GM18873 (cell line): ENCODE data around the gene TBC1D23.
"Not testable (repeated sequence)": the region's sequence is repeated elsewhere in the genome, so short reads cannot be mapped to it uniquely, and the experiment has no call there.

Experiments used
- ATAC-seq: cut with Tn5 transposase; IDR thresholded peaks from one replicate; pipeline ENCODE4 v1.9.1; 2021; ENCODE audit warnings: mild to moderate bottlenecking, moderate library complexity, moderate number of reproducible peaks; ENCODE audit not compliant: unreplicated experiment, low FRiP score

The TBC1D23 gene

DNA sequence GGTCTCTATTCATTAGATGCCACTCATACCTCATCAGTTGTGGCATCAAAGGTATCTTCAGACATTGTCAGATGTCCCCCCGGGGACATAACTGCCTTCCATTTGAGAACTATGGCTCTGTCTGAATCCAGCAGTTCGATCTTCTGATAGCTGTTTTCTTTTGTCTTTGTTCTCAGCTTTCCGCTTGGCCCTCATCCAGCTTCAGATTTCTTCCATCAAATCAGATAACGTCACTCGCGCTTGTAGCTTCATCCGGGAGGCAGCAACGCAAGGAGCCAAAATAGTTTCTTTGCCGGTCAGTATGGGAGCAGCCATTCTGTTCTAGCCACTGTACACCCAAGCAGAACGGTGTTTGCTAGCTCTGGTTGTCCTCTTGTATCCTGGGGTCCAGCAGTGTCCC lies 78.1 kb downstream of the TBC1D23 start:
- ATAC-seq, result no peak

DNA sequence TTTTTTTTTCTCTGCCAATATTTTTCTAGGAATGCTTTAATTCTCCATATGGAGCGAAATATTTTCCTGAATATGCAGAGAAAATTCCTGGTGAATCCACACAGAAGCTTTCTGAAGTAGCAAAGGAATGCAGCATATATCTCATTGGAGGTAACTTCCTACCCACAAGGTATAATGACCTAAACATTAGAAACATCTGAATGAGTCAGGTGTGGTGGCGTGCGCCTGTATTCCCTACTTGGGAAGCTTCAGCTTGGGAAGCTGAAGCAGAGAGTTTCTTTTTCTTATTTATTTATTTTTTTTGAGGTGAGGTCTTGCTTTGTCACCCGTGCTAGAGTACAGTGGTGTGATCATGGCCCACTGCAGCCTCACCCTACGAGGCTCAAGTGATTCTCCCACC lies 79.0 kb downstream of the TBC1D23 start:
- ATAC-seq, result no peak

DNA sequence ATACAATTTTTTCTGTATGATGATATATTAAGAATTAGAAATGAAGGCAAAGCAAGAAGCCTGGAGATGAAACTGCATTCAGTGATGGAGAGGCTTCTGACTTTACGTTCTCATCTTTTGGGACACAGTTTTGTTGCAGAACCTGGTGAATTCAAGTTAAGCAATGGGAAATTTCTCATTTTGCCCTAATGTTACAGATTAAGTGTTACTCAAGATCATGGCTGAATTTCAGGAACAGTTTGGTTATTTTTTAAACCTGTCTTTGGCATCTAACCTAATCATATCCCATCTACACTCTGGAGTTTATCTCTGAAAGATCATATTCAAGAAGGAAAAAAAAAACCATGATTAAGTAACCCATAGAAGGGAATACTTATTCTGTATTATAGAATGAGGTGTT lies 79.7 kb downstream of the TBC1D23 start:
- ATAC-seq, result no peak

DNA sequence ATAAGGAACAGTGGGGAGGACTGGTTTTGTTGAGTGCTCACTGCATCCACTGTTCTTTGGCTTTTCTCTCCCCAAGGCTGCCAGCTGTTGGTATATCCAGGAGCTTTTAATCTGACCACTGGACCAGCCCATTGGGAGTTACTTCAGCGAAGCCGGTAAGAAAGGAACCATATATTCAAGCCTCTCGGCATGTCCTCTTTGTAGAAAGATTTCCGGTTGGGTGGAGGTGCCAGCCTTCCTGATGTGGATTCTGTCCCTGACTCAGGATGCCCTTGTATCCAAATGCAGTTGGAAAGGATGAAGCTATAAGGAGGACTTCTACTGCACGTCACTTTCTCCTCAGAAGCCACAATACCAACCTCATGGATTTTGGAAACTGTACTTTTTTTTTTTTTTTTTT lies 87.9 kb downstream of the TBC1D23 start:
- no peak for ATAC-seq

DNA sequence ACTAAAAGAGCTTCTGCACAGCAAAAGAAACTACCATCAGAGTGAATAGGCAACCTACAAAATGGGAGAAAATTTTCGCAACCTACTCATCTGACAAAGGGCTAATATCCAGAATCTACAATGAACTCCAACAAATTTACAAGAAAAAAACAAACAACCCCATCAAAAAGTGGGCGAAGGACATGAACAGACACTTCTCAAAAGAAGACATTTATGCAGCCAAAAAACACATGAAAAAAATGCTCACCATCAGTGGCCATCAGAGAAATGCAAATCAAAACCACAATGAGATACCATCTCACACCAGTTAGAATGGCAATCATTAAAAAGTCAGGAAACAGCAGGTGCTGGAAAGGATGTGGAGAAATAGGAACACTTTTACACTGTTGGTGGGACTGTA lies 91.0 kb downstream of the TBC1D23 start:
- ATAC-seq, result not testable (repeated sequence)

DNA sequence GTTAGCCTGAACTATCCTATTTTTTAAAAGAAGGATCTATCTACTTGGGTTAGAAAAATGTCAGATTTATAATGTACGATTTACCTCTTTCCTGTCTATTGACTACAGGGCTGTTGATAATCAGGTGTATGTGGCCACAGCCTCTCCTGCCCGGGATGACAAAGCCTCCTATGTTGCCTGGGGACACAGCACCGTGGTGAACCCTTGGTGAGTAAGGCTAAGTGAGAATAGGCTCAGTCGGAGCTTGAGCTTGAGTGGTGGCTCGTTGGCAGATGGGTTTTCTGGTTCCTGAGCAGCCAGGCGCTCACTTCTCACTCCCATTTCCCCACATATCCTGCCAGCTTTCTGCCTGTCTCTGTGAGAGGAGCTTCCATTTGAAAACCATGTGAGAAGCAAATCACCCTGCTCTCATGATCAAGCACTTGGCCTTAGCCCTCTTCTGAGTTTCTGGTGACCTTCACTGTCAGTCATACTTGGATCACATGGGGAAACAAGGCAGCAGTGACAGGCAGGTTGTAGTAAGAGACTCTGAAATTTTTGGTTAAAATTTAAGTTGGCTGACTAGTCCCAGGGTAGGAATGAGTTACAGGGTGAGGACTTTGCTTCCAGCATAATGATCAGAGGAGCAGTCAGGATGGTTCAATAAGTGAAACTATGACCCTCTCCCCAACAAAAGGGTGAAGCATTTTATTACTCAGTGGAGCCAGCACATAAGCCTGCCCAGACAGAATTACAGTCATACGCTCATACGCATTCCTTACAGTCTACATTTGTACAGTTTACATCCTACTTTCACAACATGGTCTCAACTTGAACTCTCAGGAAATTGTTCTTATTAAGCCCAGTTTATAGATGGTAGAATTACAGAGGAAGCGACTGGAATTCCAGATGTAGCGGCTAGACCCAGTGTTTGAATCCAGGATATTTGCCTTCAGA lies 91.8 kb downstream of the TBC1D23 start:
- no peak for ATAC-seq

DNA sequence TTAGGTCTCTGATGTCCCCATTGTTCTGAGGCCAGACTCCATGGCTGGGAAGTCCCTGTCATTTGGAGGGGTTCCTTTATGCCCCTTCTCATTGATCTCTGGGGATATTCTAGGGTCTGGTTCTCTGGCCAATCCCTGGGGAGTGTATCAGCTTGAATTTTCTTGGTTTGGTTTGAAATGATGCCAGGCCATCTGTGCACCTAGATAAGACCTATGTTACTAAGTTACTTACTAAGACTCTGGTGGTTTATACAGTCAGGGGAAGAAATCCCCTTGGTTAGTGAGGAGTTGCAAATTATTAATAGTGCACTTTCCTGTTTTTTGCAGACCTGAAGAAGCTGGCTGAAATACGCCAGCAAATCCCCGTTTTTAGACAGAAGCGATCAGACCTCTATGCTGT lies 94.1 kb downstream of the TBC1D23 start:
- ATAC-seq, result no peak

DNA sequence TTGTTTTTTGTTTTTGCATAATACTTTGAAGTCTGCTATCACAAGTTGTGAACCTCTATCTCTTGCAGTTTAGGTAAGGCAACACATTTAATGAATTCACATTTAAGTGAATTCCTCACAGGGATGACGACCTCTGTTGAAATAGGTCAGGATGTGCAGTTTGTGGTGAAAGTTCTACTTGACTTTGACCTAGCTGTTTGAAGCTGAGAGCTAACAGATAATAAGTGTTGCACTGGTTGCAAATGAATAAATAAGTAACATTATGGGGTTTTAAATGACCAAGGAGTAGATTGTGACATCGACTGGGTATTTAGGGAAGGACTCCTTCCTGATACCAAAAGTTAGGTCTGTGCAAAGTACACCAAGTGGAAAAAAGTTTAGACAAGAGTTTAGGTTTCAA lies 97.6 kb downstream of the TBC1D23 start:
- no peak for ATAC-seq

DNA sequence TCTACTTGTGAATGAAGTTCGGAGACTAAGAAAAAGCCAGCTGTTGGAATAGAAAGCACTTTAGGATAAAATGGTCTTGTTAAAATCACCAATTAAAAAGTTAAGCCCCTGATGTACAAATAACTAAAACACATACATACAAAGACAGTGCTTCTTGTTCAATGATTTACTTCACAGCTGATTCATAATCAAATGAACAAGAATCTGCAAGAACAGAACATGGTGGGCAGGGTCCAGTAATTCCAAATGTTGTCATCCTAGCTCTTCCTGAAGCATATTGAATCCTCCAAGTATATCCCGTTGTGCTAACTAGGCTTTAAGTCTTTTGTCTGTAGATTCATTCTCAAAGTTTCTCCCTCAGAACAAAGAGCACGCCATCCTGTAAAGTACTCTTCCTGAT lies 98.2 kb downstream of the TBC1D23 start:
- ATAC-seq, result no peak

DNA sequence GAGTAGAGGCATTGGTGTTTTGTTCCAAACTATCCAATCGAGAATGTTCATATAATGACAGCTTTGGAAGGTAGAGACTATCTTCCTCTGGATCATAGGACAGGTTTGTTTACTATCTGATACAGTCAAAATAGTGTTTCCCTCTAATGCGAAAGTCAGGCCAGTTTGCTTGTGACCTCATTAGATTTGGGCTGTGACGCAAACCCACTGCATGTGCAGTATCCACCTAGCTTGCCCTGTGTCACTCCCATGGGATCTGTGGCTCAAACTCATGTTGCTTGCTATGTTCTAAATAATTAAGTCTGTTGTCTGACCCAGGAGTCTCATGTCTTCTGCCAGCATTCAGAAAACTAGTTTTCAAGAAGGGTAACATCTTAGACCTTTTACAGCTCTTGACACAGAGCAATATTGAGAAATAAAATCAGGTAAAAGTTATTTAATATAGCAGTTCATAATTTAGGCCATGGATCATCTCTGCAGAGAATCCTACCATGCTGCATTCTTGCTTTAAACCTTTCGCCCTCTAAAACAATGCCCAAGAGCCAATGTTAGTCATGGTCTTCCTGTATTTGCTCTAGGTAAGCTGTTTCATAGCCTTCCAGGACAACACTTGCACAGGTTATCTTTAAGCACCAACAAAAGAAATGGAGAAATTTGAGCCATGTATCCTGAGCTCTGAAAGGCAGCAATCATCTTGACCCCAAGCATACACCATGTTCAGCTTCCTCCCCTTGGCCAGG lies 100.1 kb downstream of the TBC1D23 start:
- ATAC-seq, result no peak

DNA sequence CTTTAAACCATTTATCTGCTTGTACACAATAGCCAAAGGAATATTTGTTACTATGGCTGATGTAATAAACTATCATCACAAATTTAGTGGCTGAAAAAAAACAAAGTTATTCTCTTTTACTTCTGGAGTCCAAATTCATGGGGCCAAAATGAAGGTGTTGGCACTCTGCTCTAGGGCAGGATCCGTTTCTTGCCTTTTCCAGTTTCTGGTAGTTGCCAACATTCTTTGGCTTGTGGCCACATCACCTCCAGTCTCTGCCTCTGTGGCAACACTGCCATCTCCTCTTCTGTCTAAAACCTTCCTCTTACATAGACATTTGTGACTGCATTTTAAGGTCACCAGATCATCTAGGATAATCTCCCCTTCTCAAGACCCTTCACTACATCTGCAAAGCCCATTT lies 101.1 kb downstream of the TBC1D23 start:
- no peak for ATAC-seq

DNA sequence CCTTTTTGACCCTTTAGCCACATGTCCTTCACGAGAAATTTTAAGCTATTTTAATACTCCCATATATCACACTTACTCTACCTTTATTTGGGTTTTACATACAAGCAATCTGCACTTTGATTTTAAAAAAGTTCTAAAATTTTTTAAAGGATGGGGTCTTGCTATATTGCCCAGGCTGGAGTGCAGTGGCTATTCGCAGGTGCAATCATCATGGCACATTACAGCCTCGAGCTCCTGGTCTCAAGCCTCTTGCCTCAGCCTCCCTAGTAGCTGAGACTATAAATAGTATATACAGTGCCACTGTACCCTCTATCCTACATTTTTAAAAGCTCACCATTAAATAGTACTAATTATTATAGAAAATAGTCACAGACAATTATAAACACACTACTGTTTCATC lies 103.6 kb downstream of the TBC1D23 start:
- ATAC-seq, result no peak

DNA sequence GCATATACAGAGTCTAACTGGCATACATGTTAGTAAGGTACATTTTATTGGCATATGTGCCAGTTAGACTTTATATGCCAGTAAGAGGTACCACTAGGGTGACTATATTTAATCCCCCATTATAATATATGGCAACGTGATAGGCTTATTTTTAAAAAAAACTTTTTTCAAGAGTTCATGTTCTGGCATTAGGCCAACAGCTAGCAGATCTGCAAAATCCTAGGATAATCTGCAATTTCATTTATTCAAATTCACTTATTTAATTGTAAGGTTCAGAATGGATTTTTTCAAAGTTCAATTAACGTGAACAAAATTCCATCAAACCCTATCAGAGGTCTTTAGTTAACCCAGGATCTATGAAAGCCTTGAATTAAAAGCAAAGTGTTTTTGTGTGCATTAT lies 105.6 kb downstream of the TBC1D23 start:
- ATAC-seq, result no peak

DNA sequence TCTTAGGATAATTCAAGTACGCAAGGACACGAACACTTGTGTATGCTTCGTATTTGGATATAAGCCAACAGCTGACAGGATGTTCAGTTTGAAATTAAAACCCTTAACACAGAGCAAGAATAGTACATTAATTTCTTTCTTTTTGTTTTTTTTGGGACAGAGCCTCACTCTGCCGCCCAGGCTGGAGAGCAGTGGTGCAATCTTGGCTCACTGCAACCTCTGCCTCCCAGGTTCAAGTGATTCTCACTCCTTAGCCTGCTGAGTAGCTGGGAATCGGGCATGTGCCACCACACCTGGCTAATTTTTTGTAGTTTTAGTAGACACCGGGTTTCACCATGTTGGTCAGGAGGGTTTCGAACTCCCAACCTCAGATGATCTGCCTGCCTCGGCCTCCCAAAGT lies 107.6 kb downstream of the TBC1D23 start:
- ATAC-seq, result no peak

DNA sequence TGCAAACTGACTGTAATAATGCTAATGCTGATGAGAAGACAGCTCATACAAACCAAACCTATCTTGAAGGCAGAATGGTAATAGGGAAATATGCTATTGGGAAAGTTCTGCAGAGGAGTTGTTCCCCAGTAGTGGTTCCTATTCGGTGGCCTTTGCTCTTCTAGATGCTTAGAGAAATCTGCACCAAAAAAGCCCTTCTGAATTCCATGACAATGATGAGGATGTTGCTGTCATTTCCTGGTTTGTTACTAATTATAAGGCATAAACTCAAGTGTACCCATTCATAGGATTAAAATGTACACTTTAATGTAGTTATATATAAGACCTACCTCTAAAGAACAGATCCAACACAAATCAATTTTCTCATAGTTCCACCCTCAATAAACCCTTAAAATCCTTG lies 110.0 kb downstream of the TBC1D23 start:
- no peak for ATAC-seq

DNA sequence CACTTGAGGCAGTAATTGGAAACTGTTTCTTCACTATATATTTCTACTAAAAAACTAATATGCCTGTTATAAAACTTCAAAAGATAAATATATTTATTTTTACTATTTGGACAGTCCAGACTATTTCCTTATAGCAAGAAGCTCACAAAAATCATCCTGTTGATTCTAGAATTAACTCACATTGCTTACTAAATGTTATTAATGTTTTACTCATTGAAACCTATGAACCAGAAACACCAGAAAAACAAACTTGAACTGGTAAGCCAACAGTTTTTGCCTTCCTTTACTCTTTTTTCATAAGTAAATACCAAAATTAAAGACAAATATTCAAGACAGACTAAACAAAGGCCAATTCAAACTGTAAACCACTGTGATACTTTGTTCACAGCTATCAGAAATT lies 113.7 kb downstream of the TBC1D23 start:
- no peak for ATAC-seq
